Subcutaneous abdominal adipose tissue (tissue), 5 donors: Measurements from ENCODE around the gene EDNRA.

Source experiments
- H3K27ac ChIP-seq: one replicate; pipeline ENCODE4 v1.7.0; 2013; ENCODE audit warnings: low read depth, mild to moderate bottlenecking, inconsistent platforms, low read length, moderate library complexity
- H3K27me3 ChIP-seq, 5 donors: one replicate each; pipeline ENCODE4 v1.7.0; 2013; ENCODE audit warnings: low read length in 5 of 5, inconsistent platforms in 1 of 5; ENCODE audit not compliant: control insufficient read depth in 5 of 5, insufficient read depth in 4 of 5
- H3K36me3 ChIP-seq, 5 donors: one replicate each; pipeline ENCODE4 v1.7.0; 2013; ENCODE audit warnings: low read length in 5 of 5; ENCODE audit not compliant: control insufficient read depth in 5 of 5, insufficient read depth in 5 of 5
- H3K4me1 ChIP-seq, 5 donors: one replicate each; pipeline ENCODE4 v1.7.0; 2013; ENCODE audit warnings: low read length in 5 of 5, mild to moderate bottlenecking in 3 of 5, moderate library complexity in 1 of 5; ENCODE audit not compliant: control insufficient read depth in 5 of 5, insufficient read depth in 5 of 5
- H3K4me3 ChIP-seq, 5 donors: one replicate each; pipeline ENCODE4 v1.7.0; 2013; ENCODE audit warnings: low read length in 5 of 5, low read depth in 1 of 5
- H3K9ac ChIP-seq, 5 donors: one replicate each; pipeline ENCODE4 v1.7.0; 2013; ENCODE audit warnings: low read length in 5 of 5, mild to moderate bottlenecking in 4 of 5, moderate library complexity in 3 of 5
- H3K9me3 ChIP-seq, 5 donors: one replicate each; pipeline ENCODE4 v1.7.0; 2013; ENCODE audit warnings: low read length in 5 of 5; ENCODE audit not compliant: control insufficient read depth in 5 of 5
- donor health status: healthy.
- donor health status: healthy.
- donor health status: healthy.
- donor health status: healthy.
- donor health status: healthy.

Gene EDNRA

DNA sequence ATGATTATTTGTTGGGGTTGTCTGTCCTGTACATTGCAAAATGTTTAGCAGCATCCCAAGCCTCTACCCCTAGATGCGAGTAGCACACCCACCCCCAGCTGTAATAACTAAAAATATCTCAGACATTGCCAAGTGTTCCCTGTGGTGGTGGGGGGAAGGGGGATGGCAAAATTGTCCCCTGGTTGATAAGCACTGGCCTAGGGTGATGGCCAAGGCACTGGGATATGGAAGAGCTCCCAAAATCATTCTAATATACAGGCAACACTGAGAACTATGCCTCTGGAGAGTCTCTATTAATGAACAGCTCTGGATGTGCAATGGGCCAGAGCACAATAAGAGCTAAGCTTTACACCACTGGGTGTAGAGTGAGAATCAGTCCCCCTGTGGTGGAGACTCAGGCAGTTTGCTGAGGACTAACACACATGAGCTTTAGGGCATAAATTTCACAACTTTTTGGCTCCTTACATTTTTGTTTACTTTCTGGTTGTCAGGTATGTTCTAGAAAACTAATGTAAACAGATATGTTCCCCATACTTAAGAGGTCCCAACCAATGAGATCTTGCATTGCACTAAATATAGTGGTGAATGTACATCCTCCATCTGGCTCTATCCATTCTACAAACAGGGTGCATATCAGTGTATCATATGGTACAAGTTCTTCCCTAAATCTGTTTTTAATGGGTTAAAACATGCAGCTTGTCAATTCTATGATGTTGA is 34.5 kb downstream of the EDNRA start:
- H3K36me3 ChIP-seq: no peaks in the 10 kb centered on the region
- H3K27me3 ChIP-seq: no peaks in the 10 kb centered on the region
- no peak overlapping the region for H3K27ac ChIP-seq
- H3K4me1 ChIP-seq: peaks cover 0 to 9% (median 0%) of the 10 kb centered on the region in 5 donors
- H3K4me3 ChIP-seq: no peak overlapping the region
- H3K9ac ChIP-seq: no peak overlapping the region
- no peaks in the 10 kb centered on the region for H3K9me3 ChIP-seq

DNA sequence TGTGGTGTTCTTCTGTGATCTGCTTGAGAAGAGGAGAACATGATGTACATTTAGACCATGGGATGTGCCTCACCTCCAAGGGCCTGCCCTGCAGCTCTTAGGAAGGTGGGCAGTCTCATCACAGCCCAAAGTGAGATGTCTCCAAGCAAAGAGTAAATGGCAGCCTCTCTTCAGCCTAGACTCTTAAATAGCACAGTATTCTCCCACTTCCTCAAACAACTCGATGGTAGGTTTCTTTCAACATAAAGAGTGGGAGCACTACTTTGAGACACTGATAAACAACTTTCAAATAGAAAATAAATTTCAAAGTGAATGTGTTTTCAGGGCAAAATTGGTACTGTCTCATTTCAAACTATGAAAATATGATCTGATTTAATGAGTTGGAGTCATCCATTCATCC is 35.2 kb downstream of the EDNRA start:
- H3K9me3 ChIP-seq: no peaks in the 10 kb centered on the region

DNA sequence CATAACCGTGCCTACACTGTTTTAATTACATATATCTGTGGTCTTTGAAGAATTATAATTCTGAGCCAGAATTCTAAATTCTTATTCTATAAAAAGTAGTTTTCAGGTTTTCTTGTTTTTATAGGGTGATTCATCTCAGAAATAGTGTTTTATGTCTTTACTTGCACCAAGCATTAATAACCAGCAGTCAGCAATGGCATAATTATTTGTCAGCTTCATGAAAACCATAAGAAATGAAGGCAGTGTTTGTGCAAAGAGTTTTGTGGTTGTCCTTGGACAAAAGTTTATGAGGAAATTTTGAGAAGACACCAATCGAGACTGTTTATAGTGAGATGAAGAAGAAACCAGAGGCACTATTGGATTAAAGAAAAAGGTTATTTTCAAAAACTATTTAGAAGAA is 37.2 kb downstream of the EDNRA start:
- H3K4me3 ChIP-seq: no peak overlapping the region
- H3K27me3 ChIP-seq: no peaks in the 10 kb centered on the region
- no peaks in the 10 kb centered on the region for H3K36me3 ChIP-seq
- H3K9ac ChIP-seq: no peak overlapping the region
- no peak overlapping the region for H3K27ac ChIP-seq
- peaks cover 0 to 5% (median 0%) of the 10 kb centered on the region in 5 donors for H3K4me1 ChIP-seq
- H3K9me3 ChIP-seq: no peaks in the 10 kb centered on the region

More for the DNA sequence above, 35.2 kb downstream of the EDNRA start:
- no peak overlapping the region for H3K27ac ChIP-seq
- H3K4me1 ChIP-seq: peaks cover 0 to 9% (median 0%) of the 10 kb centered on the region in 5 donors
- no peak overlapping the region for H3K4me3 ChIP-seq
- no peaks in the 10 kb centered on the region for H3K36me3 ChIP-seq
- no peak overlapping the region for H3K9ac ChIP-seq
- no peaks in the 10 kb centered on the region for H3K27me3 ChIP-seq

DNA sequence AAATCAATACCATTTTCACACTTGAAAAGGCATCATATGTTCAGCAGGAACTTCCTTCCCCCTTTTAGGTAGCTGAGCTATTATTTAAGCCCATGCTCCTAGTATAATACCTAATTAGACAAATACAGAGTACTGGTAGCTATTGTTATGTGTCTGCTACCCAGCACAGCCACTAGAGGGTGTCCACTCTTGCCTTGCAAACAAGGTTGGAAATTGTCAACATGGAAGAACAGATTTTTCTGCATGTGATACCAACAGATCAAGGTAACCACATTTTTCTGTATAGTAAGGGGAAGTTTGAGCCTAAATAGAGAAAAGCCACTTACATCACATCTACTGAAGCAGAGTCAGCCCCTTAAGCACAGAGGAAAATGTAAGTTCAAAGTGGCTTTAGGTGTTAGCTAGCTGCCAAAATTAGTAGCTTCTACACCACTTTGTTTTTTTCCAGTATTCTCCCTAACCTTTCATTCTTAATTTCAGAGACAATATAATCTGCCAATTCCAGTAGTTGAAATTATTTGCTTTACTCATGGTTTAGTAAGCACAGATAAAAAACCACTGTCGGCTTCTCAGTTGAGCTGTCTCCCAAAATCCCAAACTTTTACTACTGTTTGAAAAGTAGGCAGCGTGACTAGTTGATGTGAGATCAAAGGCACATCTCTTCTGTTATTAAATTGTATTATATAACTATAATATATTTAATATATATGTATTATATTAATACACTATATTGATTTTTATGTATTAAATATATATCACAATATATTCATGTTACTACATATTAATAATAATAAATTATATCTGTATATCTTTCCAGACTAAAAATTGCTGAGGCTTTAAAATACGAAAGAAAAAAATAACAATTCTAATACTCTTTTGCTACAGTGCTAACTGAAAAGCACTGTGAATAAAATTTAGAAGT is 38.2 kb downstream of the EDNRA start:
- Histone ChIP-seq H3K4me1 (no peaks in the 10 kb centered on the region), H3K36me3 (no peaks in the 10 kb centered on the region), H3K9me3 (no peaks in the 10 kb centered on the region), H3K9ac (no peak overlapping the region), H3K27me3 (no peaks in the 10 kb centered on the region), H3K27ac (no peak overlapping the region), H3K4me3 (no peak overlapping the region)

DNA sequence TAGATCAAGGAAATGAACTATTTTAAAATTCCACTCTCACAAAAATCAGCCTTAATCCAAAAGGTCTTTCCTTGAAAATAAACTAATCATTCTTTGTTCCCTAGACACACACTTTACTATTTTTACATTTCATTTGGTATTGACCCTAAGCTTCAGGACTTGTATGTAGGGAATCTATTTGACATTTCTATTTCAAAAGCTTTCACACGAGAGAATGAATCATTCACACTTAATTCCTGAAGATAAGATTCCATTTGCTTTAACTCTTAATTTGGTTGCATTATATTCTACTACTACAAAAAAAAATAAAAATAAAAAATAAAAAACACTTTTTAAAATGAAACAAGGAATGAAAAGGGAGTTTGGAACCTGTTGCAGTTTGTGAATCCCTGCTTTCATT is 43.7 kb downstream of the EDNRA start:
- Histone ChIP-seq H3K27me3 (no peaks in the 10 kb centered on the region), H3K4me3 (no peak overlapping the region), H3K27ac (no peak overlapping the region), H3K4me1 (peaks cover 0 to 16% (median 4%) of the 10 kb centered on the region in 5 donors), H3K9me3 (no peaks in the 10 kb centered on the region), H3K9ac (no peak overlapping the region), H3K36me3 (no peaks in the 10 kb centered on the region)

DNA sequence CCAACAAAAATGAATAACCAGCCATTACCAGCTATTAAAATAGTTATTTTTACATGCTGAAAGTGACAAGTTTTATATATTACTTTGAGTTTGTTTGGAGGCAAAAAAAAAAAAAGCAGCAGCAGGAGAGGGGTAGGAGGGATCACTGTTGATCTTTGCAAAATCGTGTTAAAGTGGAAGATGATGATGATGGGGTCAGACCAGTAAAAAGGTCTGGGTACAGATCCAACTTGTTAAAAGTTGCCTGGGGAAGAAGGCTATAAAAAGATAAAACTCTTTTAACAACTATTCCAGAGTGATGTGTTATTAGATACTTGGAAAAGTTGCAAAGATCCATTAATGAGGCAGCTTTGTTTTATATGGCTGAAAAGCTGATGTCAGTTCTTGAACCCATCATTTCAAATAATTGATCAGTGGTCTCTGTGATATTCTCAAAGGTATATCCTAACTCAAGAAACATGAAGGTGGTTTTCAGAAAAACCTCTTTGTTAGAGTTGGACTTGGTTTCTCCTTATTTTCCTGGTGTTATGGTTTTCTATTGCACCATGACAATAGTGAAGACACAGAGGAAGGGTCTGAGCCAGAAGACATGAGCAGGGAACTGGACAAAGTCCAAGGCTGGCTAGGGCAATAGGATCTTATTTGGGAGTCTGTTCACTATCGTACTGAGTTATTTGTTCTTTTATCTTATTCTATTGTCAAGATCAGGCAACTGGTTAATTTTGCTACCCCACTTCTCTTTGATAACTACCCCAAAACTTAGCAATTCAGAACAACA is 44.8 kb downstream of the EDNRA start:
- Histone ChIP-seq H3K27me3 (no peaks in the 10 kb centered on the region), H3K4me3 (no peak overlapping the region), H3K9me3 (no peaks in the 10 kb centered on the region), H3K36me3 (no peaks in the 10 kb centered on the region), H3K9ac (no peak overlapping the region), H3K4me1 (peaks cover 0 to 16% (median 4%) of the 10 kb centered on the region in 5 donors), H3K27ac (no peak overlapping the region)

DNA sequence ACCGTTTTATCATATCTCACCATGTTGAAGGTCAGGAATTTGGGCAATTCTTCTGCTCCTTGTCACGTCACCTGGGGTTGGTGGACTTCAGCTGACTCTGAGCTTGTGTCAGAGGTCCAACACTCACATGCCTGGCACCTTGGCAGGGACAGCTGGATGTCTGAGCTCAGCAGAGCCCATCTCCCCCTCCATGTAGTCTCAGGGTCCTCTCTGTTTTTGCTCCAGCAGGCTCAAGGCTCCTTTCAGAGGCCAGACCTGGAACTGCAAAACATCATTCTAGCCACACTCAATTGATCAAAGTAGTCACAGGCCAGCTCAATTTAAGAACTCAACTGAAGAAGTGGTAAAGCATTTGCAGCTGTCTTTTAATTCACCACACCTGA is 45.4 kb downstream of the EDNRA start:
- Histone ChIP-seq H3K4me1 (peaks cover 0 to 16% (median 4%) of the 10 kb centered on the region in 5 donors), H3K36me3 (no peaks in the 10 kb centered on the region), H3K27me3 (no peaks in the 10 kb centered on the region), H3K4me3 (no peak overlapping the region), H3K9me3 (no peaks in the 10 kb centered on the region), H3K27ac (no peak overlapping the region), H3K9ac (no peak overlapping the region)

DNA sequence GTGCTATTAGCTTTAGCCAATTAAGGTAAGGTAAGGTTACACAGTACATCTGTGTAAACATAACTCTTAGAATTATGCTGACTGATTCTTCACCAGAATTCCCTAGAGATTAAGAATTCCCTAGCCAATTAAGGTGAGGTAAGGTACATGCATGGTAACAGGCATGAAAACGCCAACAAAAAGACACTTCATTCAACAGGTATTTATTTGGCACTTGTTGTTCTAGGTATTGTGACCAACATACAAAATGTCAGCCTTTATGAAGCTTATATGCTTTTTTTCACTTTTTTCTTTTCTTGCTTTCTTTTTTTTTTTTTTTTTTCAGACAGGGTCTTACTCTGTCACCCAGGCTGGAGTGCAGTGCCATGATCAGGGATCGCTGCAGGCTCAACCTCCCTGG is 47.2 kb downstream of the EDNRA start:
- Histone ChIP-seq H3K4me3 (no peak overlapping the region), H3K27me3 (no peaks in the 10 kb centered on the region), H3K9me3 (no peaks in the 10 kb centered on the region), H3K4me1 (peaks cover 0 to 16% (median 4%) of the 10 kb centered on the region in 5 donors), H3K27ac (no peak overlapping the region), H3K9ac (no peak overlapping the region), H3K36me3 (no peaks in the 10 kb centered on the region)

DNA sequence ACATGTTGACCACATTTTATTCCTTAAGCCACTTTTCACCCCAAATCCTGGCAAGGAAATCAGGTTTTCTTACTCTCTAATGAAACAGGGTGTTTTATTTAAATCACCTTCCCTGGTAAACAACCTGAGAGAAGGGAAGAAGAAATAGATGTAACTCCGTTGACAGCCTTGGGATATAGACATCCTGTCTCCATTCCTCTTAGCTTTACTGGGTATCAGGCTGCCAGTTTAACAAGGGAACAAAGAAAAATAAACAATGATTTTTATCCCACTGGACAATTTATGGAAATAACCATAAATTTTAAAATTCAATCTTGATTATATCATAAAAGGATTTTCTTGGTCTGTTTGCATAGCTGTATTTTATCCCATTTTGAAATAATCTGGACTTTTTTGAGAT is 49.2 kb downstream of the EDNRA start:
- H3K36me3 ChIP-seq: no peaks in the 10 kb centered on the region
- H3K27ac ChIP-seq: no peak overlapping the region
- H3K4me1 ChIP-seq: peaks cover 0 to 11% (median 4%) of the 10 kb centered on the region in 5 donors
- H3K9me3 ChIP-seq: no peaks in the 10 kb centered on the region
- no peak overlapping the region for H3K9ac ChIP-seq
- H3K4me3 ChIP-seq: no peak overlapping the region
- H3K27me3 ChIP-seq: no peaks in the 10 kb centered on the region
